ENCODE data around the gene KDM1B. TPM values are rescaled to one million over a fixed set of nuclear protein-coding genes. Genes with fewer than 3 reads are reported as not detected.

KDM1B gene
- total RNA-seq, 1 experiment from 2014 or later: 11.0 TPM

DNA sequence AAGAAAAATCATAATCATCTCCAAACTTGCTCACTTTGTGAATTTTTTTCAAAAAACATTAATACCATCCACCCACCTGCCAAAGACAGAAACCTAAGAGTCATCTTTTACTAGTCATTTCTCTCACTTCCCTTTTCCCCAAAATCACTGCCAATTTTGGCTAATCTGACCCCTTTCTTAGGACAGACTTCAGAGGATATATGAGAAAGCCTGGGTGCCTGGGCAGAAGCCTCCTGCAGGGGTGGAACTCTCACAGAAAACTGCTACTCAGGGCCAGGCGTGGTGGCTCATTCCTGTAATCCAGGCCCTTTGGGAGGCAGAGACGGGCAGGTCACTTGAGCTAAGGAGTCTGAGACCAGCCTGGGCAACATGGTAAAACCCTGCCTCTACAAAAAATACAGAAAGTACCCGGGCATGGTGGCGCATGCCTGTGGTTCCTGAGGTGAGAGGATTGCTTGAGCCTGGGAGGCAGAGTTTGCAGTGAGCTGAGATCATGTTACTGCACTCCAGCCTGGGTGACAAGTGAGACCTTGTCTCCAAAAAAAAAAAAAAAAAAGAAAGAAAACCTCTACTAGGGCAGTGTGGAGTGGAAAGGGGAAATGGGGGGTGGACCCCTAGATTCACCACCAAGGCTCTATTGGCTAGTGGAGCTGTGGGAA, 105.4 kb downstream of the KDM1B start:
- peak; percentile 55 for DNase-seq
- Histone ChIP-seq H3K27me3 (no peaks in the 10 kb centered on the region), H3K9me3 (no peaks in the 10 kb centered on the region), H3K36me3 (peaks cover 52% of the 10 kb centered on the region), H3K4me3 (no peak overlapping the region)

DNA sequence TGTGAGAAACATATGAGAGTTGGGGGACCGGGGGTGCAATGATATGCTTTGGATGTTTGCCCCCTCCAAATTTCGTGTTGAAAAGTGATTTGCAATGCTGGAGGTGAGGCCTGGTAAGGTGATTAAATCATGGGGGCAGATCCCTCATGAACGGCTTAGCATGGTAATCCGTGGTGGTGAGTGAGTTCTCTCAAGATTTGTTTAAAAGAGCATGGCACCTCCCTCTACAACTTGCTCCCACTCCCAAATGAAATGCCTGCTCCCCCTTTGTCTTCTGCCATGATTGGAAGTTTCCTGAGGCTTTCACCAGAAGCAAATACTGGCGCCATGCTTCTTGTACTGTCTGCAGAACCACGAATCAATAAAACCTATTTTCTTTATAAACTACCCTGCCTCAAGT, 106.7 kb downstream of the KDM1B start:
- Histone ChIP-seq H3K27me3 (no peaks in the 10 kb centered on the region), H3K4me3 (peak overlapping the region; percentile 85), H3K36me3 (peaks cover 39% of the 10 kb centered on the region), H3K9me3 (no peaks in the 10 kb centered on the region)
- no peak for DNase-seq

DNA sequence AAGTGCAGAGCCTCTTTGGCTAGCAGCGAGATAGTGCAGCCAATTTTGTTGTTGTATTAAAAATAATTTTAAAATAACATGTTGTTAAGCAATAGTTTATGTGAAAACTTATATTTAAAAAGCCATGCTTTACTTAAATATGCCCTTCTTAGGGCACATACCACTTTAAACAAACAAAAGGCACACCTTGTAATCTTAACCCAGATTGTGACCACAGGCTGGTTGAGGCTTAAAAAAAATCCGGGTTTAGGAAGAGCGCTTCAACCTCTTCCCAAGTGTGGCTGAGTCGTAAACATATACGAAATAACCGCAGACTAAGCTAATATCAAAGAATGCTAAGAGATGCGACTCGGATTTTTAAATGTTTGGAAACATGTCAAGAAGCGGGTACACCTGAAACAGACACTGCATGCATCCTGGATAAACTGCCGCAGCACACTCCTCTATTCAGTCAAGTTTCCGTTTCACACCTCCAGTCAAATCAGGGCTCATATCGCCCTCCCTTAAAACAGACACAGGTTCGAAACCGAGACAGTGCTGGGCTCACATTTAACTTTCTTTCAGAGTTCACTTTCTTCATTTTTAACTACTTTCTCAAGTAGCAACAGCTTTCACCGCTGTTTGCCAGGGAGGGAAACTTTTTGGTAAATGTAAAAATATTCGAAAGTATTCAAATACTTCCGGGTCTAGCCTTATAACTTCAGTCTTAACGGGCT, 107.6 kb downstream of the KDM1B start:
- Histone ChIP-seq H3K4me3 (peak overlapping the region; percentile 85), H3K36me3 (peaks cover 29% of the 10 kb centered on the region), H3K27me3 (no peaks in the 10 kb centered on the region), H3K9me3 (no peaks in the 10 kb centered on the region)
- no peak for DNase-seq

DNA sequence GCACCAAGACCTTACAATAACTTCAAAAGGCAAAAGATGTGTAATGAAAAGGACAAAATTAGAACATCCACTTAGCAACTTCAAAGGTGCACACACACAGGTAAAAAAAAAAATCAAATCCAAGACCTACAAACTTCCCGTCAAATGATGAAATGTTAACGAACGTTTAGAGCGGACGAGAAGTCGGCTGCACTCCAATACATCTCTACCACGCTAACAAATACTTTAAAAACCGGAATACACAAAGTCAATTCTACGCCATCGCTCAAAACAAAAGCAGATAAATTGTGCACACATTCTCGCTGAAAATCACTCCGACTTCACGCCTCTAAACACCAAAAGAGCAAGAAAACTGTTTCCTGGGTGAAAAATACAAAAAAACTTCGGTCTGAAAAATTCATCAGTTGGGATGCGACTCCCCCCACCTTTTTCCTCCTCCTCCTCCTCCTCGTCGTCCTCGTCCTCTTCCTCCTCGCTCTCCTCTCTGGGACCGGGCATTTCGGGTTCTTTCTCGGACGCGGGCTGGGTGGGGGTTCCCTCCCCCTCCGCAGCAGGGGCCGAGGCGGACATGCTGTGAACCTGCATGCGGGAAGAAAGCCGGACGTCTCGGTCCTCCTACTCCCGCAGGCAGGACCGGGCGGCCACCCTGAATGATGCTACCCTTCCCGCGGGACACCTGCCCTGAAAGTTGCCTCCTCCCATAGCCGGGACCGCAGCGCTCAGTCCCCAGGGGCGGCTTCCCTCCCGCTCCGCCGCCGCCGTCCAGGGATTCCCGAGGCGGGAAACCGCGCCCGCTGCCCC, 108.4 kb downstream of the KDM1B start:
- Histone ChIP-seq H3K27me3 (no peaks in the 10 kb centered on the region), H3K4me3 (peak overlapping the region; percentile 85), H3K9me3 (no peaks in the 10 kb centered on the region), H3K36me3 (peaks cover 24% of the 10 kb centered on the region)
- peak; percentile 40 for DNase-seq

GRCh38 chr6:18264219-18264922, 109.1 kb downstream of the KDM1B start, which contains the start of gene DEK:
Gene DEK (minus strand): TSS chr6:18264530. CDS start chr6:18263987, 543 bp downstream.
- H3K27me3 ChIP-seq: no peaks in the 10 kb centered on the region
- peaks cover 21% of the 10 kb centered on the region for H3K36me3 ChIP-seq
- H3K9me3 ChIP-seq: no peaks in the 10 kb centered on the region
- peak; percentile 85 for DNase-seq
- peak within 1 kb of the TSS; percentile 85 for H3K4me3 ChIP-seq

GRCh38 chr6:18264923-18265377, 109.7 kb downstream of the KDM1B start:
- H3K4me3 ChIP-seq: peak overlapping the region; percentile 85
- H3K36me3 ChIP-seq: peaks cover 16% of the 10 kb centered on the region
- no peaks in the 10 kb centered on the region for H3K9me3 ChIP-seq
- no peak for DNase-seq
- H3K27me3 ChIP-seq: no peaks in the 10 kb centered on the region

DNA sequence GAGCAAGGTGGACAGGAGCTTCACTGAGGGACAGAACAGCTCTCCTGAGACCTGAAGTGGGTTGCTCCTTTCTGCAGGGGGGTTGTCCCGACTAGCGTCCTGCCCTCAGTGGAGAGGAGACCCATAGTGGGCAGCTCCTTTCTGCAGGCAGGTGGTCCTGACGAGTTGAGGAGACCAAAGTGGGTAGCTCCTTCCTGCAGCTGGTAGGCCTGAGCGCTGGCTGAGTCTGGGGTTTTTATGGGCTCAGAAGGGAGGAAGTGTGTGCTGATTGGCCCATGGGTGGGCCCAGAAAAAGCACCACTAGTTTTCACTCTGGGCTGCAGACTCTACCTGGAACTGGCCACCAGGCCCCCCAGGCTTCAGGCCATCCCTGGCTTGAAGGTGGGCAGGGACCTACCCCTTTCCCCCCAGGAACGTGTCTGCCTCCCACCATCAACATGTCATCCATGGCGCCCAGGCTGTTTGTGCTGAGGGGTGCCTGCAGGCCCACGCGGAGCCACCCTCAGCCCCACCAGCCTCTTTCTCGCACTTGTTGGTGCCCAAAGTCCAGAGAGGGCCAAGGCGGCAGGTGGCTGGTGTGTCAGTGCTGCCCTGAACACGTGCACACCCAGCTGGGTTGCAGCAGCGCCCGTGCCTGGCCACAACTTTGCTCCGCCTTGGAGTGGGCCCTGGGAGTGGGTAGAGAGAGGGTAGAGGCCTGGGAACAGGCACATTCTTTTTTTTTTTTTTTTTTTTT, 110.7 kb downstream of the KDM1B start:
- peaks cover 16% of the 10 kb centered on the region for H3K36me3 ChIP-seq
- no peak for DNase-seq
- H3K4me3 ChIP-seq: no peak overlapping the region
- no peaks in the 10 kb centered on the region for H3K27me3 ChIP-seq
- no peaks in the 10 kb centered on the region for H3K9me3 ChIP-seq

- H3K4me3 ChIP-seq: no peak overlapping the region
- peaks cover 15% of the 10 kb centered on the region for H3K36me3 ChIP-seq
- no peaks in the 10 kb centered on the region for H3K9me3 ChIP-seq
- no peaks in the 10 kb centered on the region for H3K27me3 ChIP-seq
- DNase-seq: no peak
Observed at GRCh38 chr6:18266523-18266912, 111.3 kb downstream of the KDM1B start.

GRCh38 chr6:18268066-18268465, 112.8 kb downstream of the KDM1B start:
- Histone ChIP-seq H3K36me3 (peaks cover 2% of the 10 kb centered on the region), H3K4me3 (no peak overlapping the region), H3K9me3 (no peaks in the 10 kb centered on the region), H3K27me3 (no peaks in the 10 kb centered on the region)
- DNase-seq: no peak

DNA sequence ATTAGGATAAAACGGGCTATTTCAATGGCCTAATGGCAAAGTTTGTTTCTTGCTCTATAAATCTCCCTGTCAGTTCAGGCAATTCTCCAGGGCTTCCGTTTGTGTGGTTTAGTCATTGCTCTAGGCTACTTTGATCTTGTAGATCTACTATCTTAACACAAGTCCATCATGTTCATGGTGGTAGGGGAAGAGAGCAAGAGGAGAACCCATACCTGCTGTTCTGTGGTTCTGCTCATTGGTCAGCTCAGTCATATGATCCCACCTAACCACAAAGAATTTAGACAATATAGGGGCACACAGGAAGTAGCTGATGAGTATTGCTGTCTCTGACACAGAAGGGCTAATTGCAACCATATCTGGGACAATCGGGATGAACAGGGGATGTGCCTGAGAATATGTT, 114.0 kb downstream of the KDM1B start:
- no peak for DNase-seq
- no peaks in the 10 kb centered on the region for H3K36me3 ChIP-seq
- no peaks in the 10 kb centered on the region for H3K27me3 ChIP-seq
- H3K9me3 ChIP-seq: no peaks in the 10 kb centered on the region
- H3K4me3 ChIP-seq: no peak overlapping the region

DNA sequence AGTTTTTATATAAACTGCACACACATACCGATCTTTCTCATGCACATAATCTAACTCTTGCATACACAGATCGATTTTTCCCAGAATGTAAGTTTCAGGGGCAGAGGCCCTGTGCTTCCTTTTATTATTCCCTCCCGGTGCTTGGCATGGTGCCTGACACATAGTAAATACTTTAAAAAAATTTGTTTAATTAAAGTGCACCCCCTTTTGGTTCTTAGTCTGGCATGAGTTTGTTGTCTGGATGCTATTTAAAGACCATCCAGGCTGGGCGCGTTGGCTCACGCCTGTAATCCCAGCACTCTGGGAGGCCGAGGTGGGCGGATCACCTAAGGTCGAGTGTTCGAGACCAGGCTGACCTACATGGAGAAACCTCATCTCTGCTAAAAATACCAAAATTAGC, 114.5 kb downstream of the KDM1B start:
- Histone ChIP-seq H3K36me3 (no peaks in the 10 kb centered on the region), H3K27me3 (no peaks in the 10 kb centered on the region), H3K4me3 (no peak overlapping the region), H3K9me3 (no peaks in the 10 kb centered on the region)
- DNase-seq: no peak

GRCh38 chr6:18270216-18270615, 115.0 kb downstream of the KDM1B start:
- DNase-seq: no peak
- Histone ChIP-seq H3K4me3 (no peak overlapping the region), H3K36me3 (no peaks in the 10 kb centered on the region), H3K9me3 (no peaks in the 10 kb centered on the region), H3K27me3 (no peaks in the 10 kb centered on the region)

Other genes starting within 250 kb of the KDM1B start
- gene KIF13A, start 167.8 kb upstream of the KDM1B start, total RNA-seq (2014; rRNA removed; shearing (Covaris generic); ENCODE audit: low replicate concordance): 9.5 and 11.3 TPM in 2 replicates
- gene NHLRC1, start 32.7 kb upstream of the KDM1B start, total RNA-seq (2014; rRNA removed; shearing (Covaris generic); ENCODE audit: low replicate concordance): 0.49 TPM in 1 of 2 replicates, not detected in the other
- 8.3 and 9.5 TPM in 2 replicates for gene TPMT, start 345 bp upstream of the KDM1B start, total RNA-seq (2014; rRNA removed; shearing (Covaris generic); ENCODE audit: low replicate concordance)
- 86.4 and 160 TPM in 2 replicates for gene DEK, start 109.1 kb downstream of the KDM1B start, total RNA-seq (2014; rRNA removed; shearing (Covaris generic); ENCODE audit: low replicate concordance)
- gene RNF144B, start 231.9 kb downstream of the KDM1B start, total RNA-seq (2014; rRNA removed; shearing (Covaris generic); ENCODE audit: low replicate concordance): 1.9 and 4.3 TPM in 2 replicates